ENCODE data around the gene SPAG5.
"Not testable (repeated sequence)": the region's sequence is repeated elsewhere in the genome, so short reads cannot be mapped to it uniquely, and the experiment has no call there.

Gene SPAG5

GRCh38 chr17:28604031-28604430 is 5.2 kb upstream of the SPAG5 start:
- DNase-seq: not testable (repeated sequence)

- DNase-seq: peak; percentile 70
These were observed 723 bp upstream of the SPAG5 start for GRCh38 chr17:28599311-28600184.

DNA sequence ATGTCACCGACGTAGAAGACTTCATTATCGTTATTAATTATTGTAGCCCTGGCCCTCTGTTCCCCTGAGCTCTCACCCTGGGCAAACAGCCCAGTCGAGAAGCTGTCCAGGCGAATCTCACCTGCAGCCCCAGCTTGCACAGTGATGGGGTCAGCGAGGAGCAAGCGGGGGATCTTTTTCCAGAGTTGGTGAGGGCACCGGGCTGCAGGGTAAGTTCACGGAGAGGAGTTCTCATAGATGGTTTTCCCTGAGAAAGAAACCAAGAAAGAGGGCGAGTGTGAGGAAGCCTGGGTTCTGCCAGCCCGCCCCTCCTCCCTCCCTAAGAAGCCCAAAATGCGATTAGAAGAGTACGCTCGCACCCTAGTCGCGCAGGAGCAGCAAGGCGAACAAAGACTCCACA is 436 bp downstream of the SPAG5 start:
- no peak for DNase-seq

GRCh38 chr17:28597606-28598383 is 1.0 kb downstream of the SPAG5 start:
- no peak for DNase-seq

DNA sequence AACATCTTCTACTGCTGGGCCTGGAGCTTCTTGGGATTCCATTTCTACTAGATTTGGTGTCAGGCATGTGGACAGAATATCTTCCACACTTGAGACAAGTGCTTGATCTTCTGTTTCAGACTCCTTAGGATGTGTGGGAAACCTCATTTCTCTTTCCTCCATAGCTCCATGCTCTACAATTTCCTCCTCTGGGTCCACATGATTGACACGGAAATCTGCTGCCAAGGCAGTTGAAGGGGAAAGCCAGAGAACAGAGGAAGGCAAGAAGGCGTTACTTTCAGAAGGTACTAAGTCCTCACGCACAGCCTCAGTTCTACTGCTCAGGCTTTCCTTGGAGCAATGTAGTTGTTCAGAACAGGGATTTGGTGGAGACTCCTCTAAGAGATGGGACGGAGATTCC is 6.6 kb downstream of the SPAG5 start:
- no peak for DNase-seq

GRCh38 chr17:28585851-28586250 is 13.0 kb downstream of the SPAG5 start:
- no peak for DNase-seq

GRCh38 chr17:28584434-28584833 is 14.4 kb downstream of the SPAG5 start:
- no peak for DNase-seq

- DNase-seq: no peak
These were observed 16.3 kb downstream of the SPAG5 start for GRCh38 chr17:28582513-28582912.

DNA sequence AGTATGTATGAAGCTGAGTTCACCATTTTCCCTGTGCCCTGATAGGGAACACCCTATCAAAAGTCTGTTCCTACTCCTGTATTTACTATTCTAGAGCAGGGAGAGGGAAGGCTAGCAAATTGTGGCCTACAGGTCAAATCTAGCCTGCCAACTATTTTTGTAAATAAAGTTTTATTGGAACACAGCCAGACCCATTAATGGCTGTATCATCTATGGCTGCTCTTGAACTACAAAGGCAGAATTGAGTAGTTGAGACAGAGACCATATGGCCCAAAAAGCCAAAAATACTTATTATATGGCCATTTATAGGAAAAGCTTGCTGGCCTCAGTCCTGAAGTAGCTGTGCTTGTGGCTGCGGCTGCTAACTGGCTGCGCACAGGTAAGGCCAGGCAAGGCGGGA is 17.9 kb downstream of the SPAG5 start:
- DNase-seq: no peak

DNA sequence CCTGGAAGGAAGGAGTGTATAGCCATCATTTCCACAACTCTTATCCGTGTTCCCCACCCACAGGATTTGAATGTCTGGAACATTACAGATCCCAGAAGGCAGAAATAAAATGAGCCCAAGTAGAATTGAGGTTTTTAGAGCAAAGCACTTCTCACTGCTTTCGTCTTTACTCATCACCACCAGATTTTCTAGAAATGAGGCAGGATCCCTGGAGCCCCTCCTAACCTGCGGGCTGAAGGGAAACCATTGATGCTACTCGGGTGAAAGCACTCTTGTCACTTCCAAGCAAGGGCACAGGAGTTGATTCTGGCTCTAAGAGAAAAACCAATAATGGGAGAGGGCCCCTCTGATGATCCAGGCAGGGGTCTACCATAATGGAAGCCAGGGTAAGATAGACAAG is 19.3 kb downstream of the SPAG5 start:
- no peak for DNase-seq

DNA sequence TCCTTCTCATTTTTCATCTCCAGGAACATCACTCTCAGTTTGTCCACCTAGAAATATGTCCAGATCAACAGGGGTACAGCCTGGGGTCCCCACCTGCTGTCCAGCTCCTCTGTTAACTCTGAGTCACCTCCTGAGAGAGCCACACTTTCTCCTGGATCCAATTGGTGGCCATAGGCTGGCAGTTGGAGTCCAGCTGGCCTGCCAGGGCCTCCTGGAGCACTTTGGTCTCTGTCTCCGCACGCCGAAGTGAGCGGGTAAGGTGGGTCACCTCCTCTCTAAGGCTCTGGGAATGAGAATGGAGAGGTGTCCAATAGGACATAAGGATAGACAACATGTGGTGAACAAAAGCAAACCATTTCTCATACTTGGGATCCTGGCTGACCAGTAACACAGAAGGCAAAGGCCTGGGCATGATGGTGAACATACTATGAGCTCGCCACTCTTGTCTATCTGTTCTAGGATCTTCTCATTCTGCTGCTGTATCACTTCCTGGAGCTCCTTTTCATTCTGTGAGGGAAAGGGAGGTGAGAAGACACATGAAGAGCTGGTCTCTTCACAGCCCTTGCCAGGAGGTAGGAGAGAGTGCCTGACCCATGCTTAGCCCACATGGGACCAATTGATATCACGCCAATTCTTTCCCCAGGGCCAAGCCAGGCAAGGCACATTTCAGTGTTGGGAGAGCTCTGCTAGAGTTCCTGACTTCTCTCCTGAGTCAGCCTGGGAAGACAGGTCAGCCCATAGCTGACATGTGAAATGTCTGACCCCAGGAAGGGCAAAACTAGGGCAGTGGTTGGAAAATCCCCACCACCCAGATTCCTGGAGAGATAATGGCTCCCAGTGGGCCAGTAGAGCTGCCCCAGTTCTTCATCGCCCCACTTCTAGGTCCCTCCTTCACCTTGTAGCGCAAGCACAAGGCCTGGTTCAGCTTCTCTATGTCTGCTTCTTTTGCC is 20.3 kb downstream of the SPAG5 start:
- DNase-seq: no peak

DNA sequence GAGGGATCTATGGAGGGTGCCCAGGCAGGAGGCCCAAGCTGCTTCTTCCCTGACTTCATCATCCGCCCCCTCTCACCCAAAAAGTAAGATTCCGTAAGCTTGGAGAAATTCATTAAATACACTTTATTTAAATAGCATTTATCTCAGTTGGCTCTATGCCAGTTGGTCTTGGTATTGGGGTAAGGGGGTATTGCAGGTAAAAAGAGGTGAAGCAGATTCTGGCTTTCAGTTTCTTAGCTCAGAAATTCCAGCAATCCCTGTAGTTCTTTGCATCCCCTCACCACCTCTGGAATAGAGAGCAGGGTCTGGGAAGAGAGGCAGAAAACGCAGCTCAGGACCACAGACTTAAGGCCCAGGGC is 21.4 kb downstream of the SPAG5 start:
- no peak for DNase-seq

- peak; percentile 96 for DNase-seq
These were observed 21.9 kb downstream of the SPAG5 start, which contains the start of gene ALDOC for GRCh38 chr17:28576758-28577465. Gene ALDOC (minus strand): TSS chr17:28576895. CDS start chr17:28575532, 1,363 bp downstream.

- DNase-seq: not testable (repeated sequence)
These were observed 22.8 kb downstream of the SPAG5 start for GRCh38 chr17:28576016-28576415.

DNA sequence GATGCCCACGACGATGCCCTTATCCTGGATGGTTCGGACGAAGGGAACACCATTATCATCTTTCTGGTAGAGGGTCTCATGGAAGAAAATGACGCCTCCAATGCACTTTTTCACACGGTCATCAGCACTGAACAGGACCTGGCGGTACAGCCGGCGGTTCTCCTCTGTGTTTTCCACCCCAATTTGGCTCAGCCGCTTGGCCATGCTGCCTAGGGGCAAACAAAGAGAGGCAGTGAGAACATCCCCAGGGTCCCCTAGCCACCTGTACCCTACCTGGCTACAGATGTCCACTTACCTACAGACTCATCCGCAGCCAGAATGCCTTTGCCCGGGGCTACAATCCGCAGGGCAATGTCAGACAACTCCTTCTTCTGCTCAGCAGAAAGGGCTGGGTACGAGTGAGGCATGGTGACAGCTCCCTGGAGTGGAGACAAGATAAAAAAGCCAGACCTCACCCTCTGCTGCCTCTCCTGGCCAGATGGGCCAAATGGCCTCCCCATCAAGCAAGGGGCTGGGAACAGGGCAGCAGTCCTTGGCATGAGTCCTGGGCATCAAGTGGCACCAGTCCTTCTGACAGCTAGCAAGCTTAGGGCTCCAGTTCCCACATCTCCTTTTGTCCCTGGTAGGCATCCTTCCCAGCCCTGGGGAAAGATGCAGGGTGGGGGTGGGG is 23.6 kb downstream of the SPAG5 start:
- DNase-seq: no peak

DNA sequence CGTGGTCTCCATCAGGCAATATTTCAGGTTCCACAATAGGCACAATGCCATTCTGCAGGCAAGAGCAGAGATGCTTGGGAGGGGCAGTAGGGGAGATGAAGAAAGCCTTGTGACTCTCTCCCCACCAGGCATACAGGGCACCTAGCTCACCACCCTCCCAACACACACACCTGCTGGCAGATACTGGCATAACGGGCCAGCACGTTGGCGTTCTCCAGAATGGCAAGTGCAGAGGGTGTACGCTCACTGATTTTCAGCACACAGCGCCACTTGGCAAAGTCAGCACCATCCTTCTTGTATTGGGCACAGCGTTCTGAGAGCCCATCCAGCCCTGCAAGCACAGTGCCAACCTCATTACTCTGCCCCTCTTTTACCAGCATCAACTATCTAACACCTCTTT is 24.3 kb downstream of the SPAG5 start:
- DNase-seq: peak; percentile 10

GRCh38 chr17:28573966-28574480 is 24.8 kb downstream of the SPAG5 start:
- DNase-seq: no peak

GRCh38 chr17:28573521-28573920 is 25.3 kb downstream of the SPAG5 start:
- no peak for DNase-seq

DNA sequence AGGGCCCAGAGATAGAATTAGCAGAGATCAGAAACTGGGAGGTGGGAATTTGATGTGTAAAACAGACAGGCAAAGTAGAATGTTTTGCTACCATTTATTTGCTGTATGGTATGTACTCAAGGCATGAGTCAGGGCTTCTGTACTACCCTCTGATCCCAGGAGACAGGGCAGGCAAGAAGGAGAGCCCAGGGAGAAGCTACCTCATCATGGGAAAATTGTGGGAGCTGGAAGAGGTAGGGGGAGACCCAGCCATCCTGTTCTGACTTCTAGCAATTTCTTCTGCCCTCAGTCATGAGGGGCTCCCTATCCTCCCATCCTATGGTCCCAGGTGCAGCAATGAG is 25.8 kb downstream of the SPAG5 start:
- no peak for DNase-seq

- DNase-seq: no peak
These were observed 26.4 kb downstream of the SPAG5 start for GRCh38 chr17:28572259-28573039.

Data from central memory CD4-positive, alpha-beta T cell (primary cell).